IMR-90 (cell line): ENCODE measurements around the gene TEPSIN.

Experiments used
- BHLHE40 ChIP-seq: fragments of 150-350 bp; IDR thresholded peaks from 2 replicates; pipeline ENCODE4 v1.6.1; 2016; ENCODE audit warnings: mild to moderate bottlenecking, low read depth, low read length
- CEBPB ChIP-seq: IDR thresholded peaks from 2 replicates; pipeline ENCODE4 v1.6.1; 2012; ENCODE audit warnings: low read depth, low read length, improper control_type of control experiment
- CHD1 ChIP-seq: IDR thresholded peaks from 2 replicates; pipeline ENCODE4 v1.6.1; 2012; ENCODE audit warnings: low read depth, low read length, improper control_type of control experiment
- CTCF ChIP-seq: conservative IDR thresholded peaks from 2 replicates; pipeline ENCODE4 v1.5.1; 2012; ENCODE audit warnings: mild to moderate bottlenecking, low read depth, low read length, improper control_type of control experiment
- ELK1 ChIP-seq: fragments of 150-350 bp; IDR thresholded peaks from 2 replicates; pipeline ENCODE4 v1.6.1; 2016; ENCODE audit warnings: low read depth, mild to moderate bottlenecking, low read length, moderate library complexity, borderline replicate concordance
- MAFK ChIP-seq: IDR thresholded peaks from 2 replicates; pipeline ENCODE4 v1.6.1; 2012; ENCODE audit warnings: low read depth, low read length, improper control_type of control experiment
- MXI1 ChIP-seq: IDR thresholded peaks from 2 replicates; pipeline ENCODE4 v1.6.1; 2012; ENCODE audit warnings: low read depth, mild to moderate bottlenecking, low read length, moderate library complexity, borderline replicate concordance
- NFE2L2 ChIP-seq: fragments of 150-350 bp; IDR thresholded peaks from 2 replicates; pipeline ENCODE4 v1.6.1; 2016; ENCODE audit warnings: low read depth, mild to moderate bottlenecking, low read length
- POLR2A ChIP-seq: IDR thresholded peaks from 2 replicates; pipeline ENCODE4 v1.6.1; 2012; ENCODE audit warnings: mild to moderate bottlenecking, low read depth, low read length
- RAD21 ChIP-seq: IDR thresholded peaks from 2 replicates; pipeline ENCODE4 v1.6.1; 2012; ENCODE audit warnings: low read length, improper control_type of control experiment
- RCOR1 ChIP-seq: IDR thresholded peaks from 2 replicates; pipeline ENCODE4 v1.6.1; 2012; ENCODE audit warnings: mild to moderate bottlenecking, low read length, improper control_type of control experiment; ENCODE audit not compliant: insufficient replicate concordance
- RFX5 ChIP-seq: IDR thresholded peaks from 2 replicates; pipeline ENCODE4 v1.8.0; 2012; ENCODE audit warnings: low read depth, mild to moderate bottlenecking, low read length, moderate library complexity
- SMC3 ChIP-seq: fragments of 150-350 bp; IDR thresholded peaks from 2 replicates; pipeline ENCODE4 v1.6.1; 2016; ENCODE audit warnings: low read depth, mild to moderate bottlenecking, antibody characterized with exemption, low read length, moderate library complexity
- USF2 ChIP-seq: fragments of 150-350 bp; IDR thresholded peaks from 2 replicates; pipeline ENCODE4 v1.6.1; 2017; ENCODE audit warnings: mild to moderate bottlenecking, antibody characterized with exemption, low read length, low read depth

- TF ChIP-seq RCOR1: no peak
- TF ChIP-seq CTCF: no peak
- TF ChIP-seq POLR2A: no peak
- no peak for TF ChIP-seq CHD1
- 0 out of 2 replicates have a peak, but pooled peaks have one; percentile 19 for TF ChIP-seq RFX5
- no peak for TF ChIP-seq MAFK
- no peak for TF ChIP-seq CEBPB
- no peak for TF ChIP-seq RAD21
- no peak for TF ChIP-seq ELK1
- TF ChIP-seq NFE2L2: no peak
- TF ChIP-seq USF2: 0 out of 2 replicates have a peak, but pooled peaks have one; percentile 10
- TF ChIP-seq MXI1: no peak; the same call in 1 of the 2 replicates
- no peak for TF ChIP-seq SMC3
- TF ChIP-seq BHLHE40: no peak
Observed at GRCh38 chr17:81222906-81223761, 15.7 kb downstream of the TEPSIN start, which contains the start of gene CEP131.
